ENCODE measurements around the gene HCN3.

Gene HCN3

GRCh38 chr1:155267373-155267772 lies 9.9 kb upstream of the HCN3 start:
- H3K23ac ChIP-seq (ENCODE audit: low read length) = no peak overlapping the region
- H3K4me2 ChIP-seq (ENCODE audit: low read length) = no peak overlapping the region
- H4K8ac ChIP-seq (ENCODE audit: low read depth, low read length) = no peak overlapping the region
- no peaks in the 10 kb centered on the region for H3K79me1 ChIP-seq (ENCODE audit: low read length)
- H2BK12ac ChIP-seq (ENCODE audit: low read length) = no peak overlapping the region
- H3K27ac ChIP-seq (ENCODE audit: low read depth, low read length) = no peak overlapping the region
- H3K9me3 ChIP-seq (ENCODE audit: insufficient read depth, low read depth, low read length) = no peaks in the 10 kb centered on the region
- DNase-seq = no peak
- no peak overlapping the region for H2AFZ ChIP-seq (ENCODE audit: insufficient read depth, low read length, poor library complexity)
- no peaks in the 10 kb centered on the region for H3K79me2 ChIP-seq (ENCODE audit: control insufficient read depth, insufficient read depth, low read length, poor library complexity)
- no peak overlapping the region for H3K18ac ChIP-seq (ENCODE audit: low read length)
- H3K36me3 ChIP-seq (ENCODE audit: control insufficient read depth in 1 of 2, insufficient read depth in 2 of 2, low read length in 2 of 2) = peaks cover 51 to 71% of the 10 kb centered on the region in 2 experiments
- no peak overlapping the region for H2BK5ac ChIP-seq (ENCODE audit: low read depth, low read length, poor library complexity)
- H2AK5ac ChIP-seq (ENCODE audit: low read length) = no peak overlapping the region
- peaks cover 0 to under 1% of the 10 kb centered on the region in 2 experiments for H3K4me1 ChIP-seq (ENCODE audit: control insufficient read depth in 1 of 2, insufficient read depth in 2 of 2, low read length in 2 of 2)
- no peak overlapping the region for H4K91ac ChIP-seq (ENCODE audit: low read depth, low read length)
- no peak overlapping the region for H3K14ac ChIP-seq (ENCODE audit: low read length)
- no peak overlapping the region for H3K9ac ChIP-seq (ENCODE audit: low read length)
- H2BK120ac ChIP-seq (ENCODE audit: insufficient read depth, low read length, poor library complexity) = no peak overlapping the region
- H3K4me3 ChIP-seq (ENCODE audit: low read depth, low read length) = no peak overlapping the region
- WGBS (ENCODE audit: extremely low coverage, insufficient coverage, insufficient read length) = no CpG with 5 or more reads among the region's 2 CpGs
- H4K12ac ChIP-seq (ENCODE audit: low read depth, low read length) = no peak overlapping the region
- no peaks in the 10 kb centered on the region for H3K27me3 ChIP-seq (ENCODE audit: insufficient read depth, low read length)
- no peak overlapping the region for H3K4ac ChIP-seq (ENCODE audit: low read depth, low read length)

- Histone ChIP-seq H3K4ac (ENCODE audit: low read depth, low read length) (no peak overlapping the region), H2AFZ (ENCODE audit: insufficient read depth, low read length, poor library complexity) (no peak overlapping the region), H3K79me1 (ENCODE audit: low read length) (peaks cover 7% of the 10 kb centered on the region), H2AK5ac (ENCODE audit: low read length) (no peak overlapping the region), H3K27ac (ENCODE audit: low read depth, low read length) (no peak overlapping the region), H3K14ac (ENCODE audit: low read length) (no peak overlapping the region), H4K12ac (ENCODE audit: low read depth, low read length) (no peak overlapping the region), H2BK120ac (ENCODE audit: insufficient read depth, low read length, poor library complexity) (no peak overlapping the region), H3K4me3 (ENCODE audit: low read depth, low read length) (no peak overlapping the region), H3K36me3 (ENCODE audit: control insufficient read depth in 1 of 2, insufficient read depth in 2 of 2, low read length in 2 of 2) (peaks cover 45 to 63% of the 10 kb centered on the region in 2 experiments), H4K8ac (ENCODE audit: low read depth, low read length) (no peak overlapping the region), H3K18ac (ENCODE audit: low read length) (no peak overlapping the region), H3K23ac (ENCODE audit: low read length) (no peak overlapping the region), H2BK12ac (ENCODE audit: low read length) (no peak overlapping the region), H3K9me3 (ENCODE audit: insufficient read depth, low read depth, low read length) (no peaks in the 10 kb centered on the region), H3K4me2 (ENCODE audit: low read length) (no peak overlapping the region), H3K79me2 (ENCODE audit: control insufficient read depth, insufficient read depth, low read length, poor library complexity) (peaks cover 7% of the 10 kb centered on the region), H3K4me1 (ENCODE audit: control insufficient read depth in 1 of 2, insufficient read depth in 2 of 2, low read length in 2 of 2) (peaks cover 1 to 3% of the 10 kb centered on the region in 2 experiments), H4K91ac (ENCODE audit: low read depth, low read length) (no peak overlapping the region), H3K27me3 (ENCODE audit: insufficient read depth, low read length) (no peaks in the 10 kb centered on the region), H3K9ac (ENCODE audit: low read length) (no peak overlapping the region), H2BK5ac (ENCODE audit: low read depth, low read length, poor library complexity) (no peak overlapping the region)
- no CpG with 5 or more reads among the region's 21 CpGs for WGBS (ENCODE audit: extremely low coverage, insufficient coverage, insufficient read length)
- DNase-seq = no peak
These were observed 8.6 kb upstream of the HCN3 start for GRCh38 chr1:155268630-155269029.

- H3K4ac ChIP-seq (ENCODE audit: low read depth, low read length) = no peak overlapping the region
- no peak overlapping the region for H4K8ac ChIP-seq (ENCODE audit: low read depth, low read length)
- H3K14ac ChIP-seq (ENCODE audit: low read length) = no peak overlapping the region
- no peak overlapping the region for H3K23ac ChIP-seq (ENCODE audit: low read length)
- H3K4me3 ChIP-seq (ENCODE audit: low read depth, low read length) = no peak overlapping the region
- no peak overlapping the region for H4K12ac ChIP-seq (ENCODE audit: low read depth, low read length)
- no peak overlapping the region for H2AK5ac ChIP-seq (ENCODE audit: low read length)
- peaks cover 7% of the 10 kb centered on the region for H3K79me2 ChIP-seq (ENCODE audit: control insufficient read depth, insufficient read depth, low read length, poor library complexity)
- H3K36me3 ChIP-seq (ENCODE audit: control insufficient read depth in 1 of 2, insufficient read depth in 2 of 2, low read length in 2 of 2) = peaks cover 40 to 56% of the 10 kb centered on the region in 2 experiments
- H2BK12ac ChIP-seq (ENCODE audit: low read length) = no peak overlapping the region
- H2AFZ ChIP-seq (ENCODE audit: insufficient read depth, low read length, poor library complexity) = no peak overlapping the region
- peaks cover 5 to 6% of the 10 kb centered on the region in 2 experiments for H3K4me1 ChIP-seq (ENCODE audit: control insufficient read depth in 1 of 2, insufficient read depth in 2 of 2, low read length in 2 of 2)
- H2BK120ac ChIP-seq (ENCODE audit: insufficient read depth, low read length, poor library complexity) = no peak overlapping the region
- WGBS (ENCODE audit: extremely low coverage, insufficient coverage, insufficient read length) = no CpG with 5 or more reads among the region's 21 CpGs
- no peak overlapping the region for H2BK5ac ChIP-seq (ENCODE audit: low read depth, low read length, poor library complexity)
- no peak for DNase-seq
- no peak overlapping the region for H4K91ac ChIP-seq (ENCODE audit: low read depth, low read length)
- H3K27me3 ChIP-seq (ENCODE audit: insufficient read depth, low read length) = no peaks in the 10 kb centered on the region
- no peak overlapping the region for H3K4me2 ChIP-seq (ENCODE audit: low read length)
- H3K9me3 ChIP-seq (ENCODE audit: insufficient read depth, low read depth, low read length) = no peaks in the 10 kb centered on the region
- no peak overlapping the region for H3K27ac ChIP-seq (ENCODE audit: low read depth, low read length)
- no peak overlapping the region for H3K9ac ChIP-seq (ENCODE audit: low read length)
- H3K18ac ChIP-seq (ENCODE audit: low read length) = no peak overlapping the region
- H3K79me1 ChIP-seq (ENCODE audit: low read length) = peaks cover 9% of the 10 kb centered on the region
These were observed 7.9 kb upstream of the HCN3 start for GRCh38 chr1:155269381-155269780.

- Histone ChIP-seq H3K18ac (ENCODE audit: low read length) (peak overlapping the region; percentile 70), H3K9ac (ENCODE audit: low read length) (peak overlapping the region; percentile 93), H3K4me1 (ENCODE audit: control insufficient read depth in 1 of 2, insufficient read depth in 2 of 2, low read length in 2 of 2) (peaks cover 7 to 10% of the 10 kb centered on the region in 2 experiments), H2BK5ac (ENCODE audit: low read depth, low read length, poor library complexity) (peak overlapping the region; percentile 70), H3K4me2 (ENCODE audit: low read length) (peak overlapping the region; percentile 90), H2BK12ac (ENCODE audit: low read length) (no peak overlapping the region), H4K12ac (ENCODE audit: low read depth, low read length) (peak overlapping the region; percentile 59), H3K27me3 (ENCODE audit: insufficient read depth, low read length) (no peaks in the 10 kb centered on the region), H3K79me1 (ENCODE audit: low read length) (peaks cover 13% of the 10 kb centered on the region), H3K79me2 (ENCODE audit: control insufficient read depth, insufficient read depth, low read length, poor library complexity) (peaks cover 10% of the 10 kb centered on the region), H3K9me3 (ENCODE audit: insufficient read depth, low read depth, low read length) (no peaks in the 10 kb centered on the region), H3K36me3 (ENCODE audit: control insufficient read depth in 1 of 2, insufficient read depth in 2 of 2, low read length in 2 of 2) (peaks cover 24 to 31% of the 10 kb centered on the region in 2 experiments), H3K4me3 (ENCODE audit: low read depth, low read length) (peak overlapping the region; percentile 89), H2BK120ac (ENCODE audit: insufficient read depth, low read length, poor library complexity) (peak overlapping the region; percentile 67), H3K27ac (ENCODE audit: low read depth, low read length) (peak overlapping the region; percentile 89), H3K23ac (ENCODE audit: low read length) (peak overlapping the region; percentile 52), H3K14ac (ENCODE audit: low read length) (peak overlapping the region; percentile 87), H2AFZ (ENCODE audit: insufficient read depth, low read length, poor library complexity) (peak overlapping the region; percentile 53), H3K4ac (ENCODE audit: low read depth, low read length) (peak overlapping the region; percentile 89), H4K91ac (ENCODE audit: low read depth, low read length) (peak overlapping the region; percentile 79), H4K8ac (ENCODE audit: low read depth, low read length) (peak overlapping the region; percentile 83), H2AK5ac (ENCODE audit: low read length) (no peak overlapping the region)
- peak; percentile 38 to 68 for DNase-seq
- no CpG with 5 or more reads among the region's 44 CpGs for WGBS (ENCODE audit: extremely low coverage, insufficient coverage, insufficient read length)
These were observed 4.6 kb upstream of the HCN3 start for GRCh38 chr1:155272466-155273342.

Measured in trophoblast cell (in vitro differentiated cells and primary cell).